IMR-90 (cell line): ENCODE measurements around the gene AGAP2. TPM values are rescaled to one million over a fixed set of nuclear protein-coding genes. Genes with fewer than 3 reads are reported as not detected.

Experiments used
- ATAC-seq: fragments of 200-7000 bp; cut with Tn5 transposase; 2 replicates; pipeline ENCODE4 v1.9.1; 2020; ENCODE audit warnings: low read depth, mild to moderate bottlenecking, moderate library complexity
- BruUV-seq: library from RNA; stranded (reverse); fragments of 400-500 nt; replicated peaks from 2 replicates; lab custom pipeline; 2021; lab: Mats Ljungman, UMichigan
- CTCF ChIA-PET: fragments of 300-600 bp; formaldehyde crosslinking; extraction: SDS; loops from one replicate; lab custom pipeline; 2021; ENCODE audit warnings: antibody characterized with exemption; lab: Yijun Ruan, JAX
- POLR2A ChIA-PET: fragments of 300-600 bp; sonication (Branson Sonifier 250); formaldehyde crosslinking; loops from one replicate; lab custom pipeline; 2022; ENCODE audit warnings: antibody characterized with exemption; ENCODE audit not compliant: unreplicated experiment; lab: Charles Lee
- DNase-seq: peaks from one replicate; pipeline ENCODE4 v3.0.0; 2013
- H2AFZ ChIP-seq: replicated peaks from 2 replicates; pipeline ENCODE3; 2013; ENCODE audit warnings: low read length, mild to moderate bottlenecking; ENCODE audit not compliant: poor library complexity
- H2AK5ac ChIP-seq: 2 replicates; pipeline ENCODE4 v1.6.1; 2013; ENCODE audit warnings: low read depth, low read length, inconsistent platforms
- H2AK9ac ChIP-seq: replicated peaks from 2 replicates; pipeline ENCODE3; 2013; ENCODE audit warnings: mild to moderate bottlenecking, low read depth, low read length, moderate library complexity; ENCODE audit not compliant: poor library complexity
- H2BK120ac ChIP-seq: 2 replicates; pipeline ENCODE4 v1.6.1; 2013; ENCODE audit warnings: low read depth, low read length, inconsistent platforms
- H2BK15ac ChIP-seq: 3 replicates; pipeline ENCODE4 v1.6.1; 2013; ENCODE audit warnings: low read depth, low read length, inconsistent platforms
- H2BK20ac ChIP-seq: 2 replicates; pipeline ENCODE4 v1.6.1; 2013; ENCODE audit warnings: low read depth, mild to moderate bottlenecking, inconsistent platforms, low read length, moderate library complexity
- H2BK5ac ChIP-seq: 2 replicates; pipeline ENCODE4 v1.6.1; 2013; ENCODE audit warnings: mild to moderate bottlenecking, low read depth, low read length, inconsistent platforms; ENCODE audit not compliant: poor library complexity, severe bottlenecking
- H3K14ac ChIP-seq: replicated peaks from 2 replicates; pipeline ENCODE4 v1.6.1; 2013; ENCODE audit warnings: low read depth, low read length, inconsistent platforms
- H3K18ac ChIP-seq: 2 replicates; pipeline ENCODE4 v1.6.1; 2013; ENCODE audit warnings: low read depth, low read length, control low read depth
- H3K23ac ChIP-seq: 2 replicates; pipeline ENCODE4 v1.6.1; 2013; ENCODE audit warnings: low read depth, low read length, inconsistent platforms
- H3K27ac ChIP-seq: 2 replicates; pipeline ENCODE4 v1.5.1; 2013; ENCODE audit warnings: mild to moderate bottlenecking, control low read depth, low read length; ENCODE audit not compliant: insufficient read depth
- H3K27me3 ChIP-seq: 2 replicates; pipeline ENCODE4 v1.6.1; 2013; ENCODE audit warnings: low read length; ENCODE audit not compliant: control insufficient read depth, insufficient read depth
- H3K36me3 ChIP-seq: 2 replicates; pipeline ENCODE4 v1.6.1; 2013; ENCODE audit warnings: low read length, mixed read lengths; ENCODE audit not compliant: control insufficient read depth, insufficient read depth
- H3K4ac ChIP-seq: 2 replicates; pipeline ENCODE4 v1.6.1; 2013; ENCODE audit warnings: low read depth, low read length, inconsistent platforms
- H3K4me1 ChIP-seq: 2 replicates; pipeline ENCODE4 v1.6.1; 2013; ENCODE audit warnings: low read length, mixed read lengths; ENCODE audit not compliant: control insufficient read depth, insufficient read depth
- H3K4me2 ChIP-seq: 2 replicates; pipeline ENCODE4 v1.6.1; 2013; ENCODE audit warnings: low read depth, mild to moderate bottlenecking, control low read depth, low read length, moderate library complexity
- H3K4me3 ChIP-seq: 2 replicates; pipeline ENCODE4 v1.5.1; 2013; ENCODE audit warnings: low read depth, mild to moderate bottlenecking, control low read depth, low read length, moderate library complexity; ENCODE audit not compliant: insufficient read depth
- H3K56ac ChIP-seq: 2 replicates; pipeline ENCODE4 v1.6.1; 2013; ENCODE audit warnings: low read length, inconsistent platforms; ENCODE audit not compliant: insufficient read depth; ENCODE audit errors: extremely low read depth
- H3K79me1 ChIP-seq, 2 experiments: 2 replicates each; pipeline ENCODE4 v1.6.1; 2013; ENCODE audit warnings: low read length in 2 of 2, inconsistent platforms in 1 of 2, low read depth in 1 of 2
- H3K9ac ChIP-seq: 2 replicates; pipeline ENCODE4 v1.6.1; 2013; ENCODE audit warnings: low read depth, low read length, control low read depth
- H3K9me1 ChIP-seq: 2 replicates; pipeline ENCODE4 v1.6.1; 2013; ENCODE audit warnings: low read length, inconsistent platforms; ENCODE audit not compliant: insufficient read depth
- H3K9me3 ChIP-seq: 2 replicates; pipeline ENCODE4 v1.6.1; 2013; ENCODE audit warnings: low read length; ENCODE audit not compliant: control insufficient read depth, insufficient read depth
- H4K20me1 ChIP-seq: 2 replicates; pipeline ENCODE4 v1.6.1; 2013; ENCODE audit warnings: low read length, inconsistent platforms; ENCODE audit not compliant: insufficient read depth
- H4K5ac ChIP-seq: 2 replicates; pipeline ENCODE4 v1.6.1; 2013; ENCODE audit warnings: mild to moderate bottlenecking, low read depth, low read length, control low read depth
- H4K8ac ChIP-seq, 2 experiments: 2 replicates each; pipeline ENCODE4 v1.6.1; 2013; ENCODE audit warnings: low read depth in 2 of 2, low read length in 2 of 2, control low read depth in 1 of 2, inconsistent platforms in 1 of 2
- H4K91ac ChIP-seq: 2 replicates; pipeline ENCODE4 v1.6.1; 2013; ENCODE audit warnings: low read depth, low read length, inconsistent platforms; ENCODE audit not compliant: insufficient read depth
- BHLHE40 ChIP-seq: fragments of 150-350 bp; IDR thresholded peaks from 2 replicates; pipeline ENCODE4 v1.6.1; 2016; ENCODE audit warnings: mild to moderate bottlenecking, low read depth, low read length
- MAZ ChIP-seq: IDR thresholded peaks from 2 replicates; pipeline ENCODE4 v1.6.1; 2012; ENCODE audit warnings: low read depth, mild to moderate bottlenecking, low read length, improper control_type of control experiment, moderate library complexity, borderline replicate concordance
- NFE2L2 ChIP-seq: fragments of 150-350 bp; IDR thresholded peaks from 2 replicates; pipeline ENCODE4 v1.6.1; 2016; ENCODE audit warnings: low read depth, mild to moderate bottlenecking, low read length
- WGBS, 2 experiments: methylation state at CpG; one replicate each; pipeline versions ENCODE4 v1.1.5 to v1.1.7; 2013; ENCODE audit warnings: missing lambda C conversion rate in 2 of 2; ENCODE audit not compliant: insufficient read length in 1 of 2; ENCODE audit errors: extremely low coverage in 2 of 2; 5-methylcytosine and 5-hydroxymethylcytosine counted together
- dilution Hi-C: fragments of 300-500 bp; cut with HindIII; formaldehyde crosslinking; loops from one replicate; pipeline ENCODE4 v1.14.3; 2018; ENCODE audit warnings: low sequenced_read_pairs; ENCODE audit not compliant: unreplicated experiment
- in situ Hi-C: fragments of 300-500 bp; cut with MboI; formaldehyde crosslinking; loops from 3 replicates; pipeline ENCODE4 v1.14.3; 2019; ENCODE audit warnings: low sequenced_read_pairs, inconsistent platforms, mixed read lengths
- intact Hi-C: fragments of 100-400 bp; cut with micrococcal nuclease; formaldehyde crosslinking; loops from 2 replicates; pipeline ENCODE4 v1.10.0; 2022
- polyA plus RNA-seq, 3 experiments: library from polyadenylated mRNA; depleted of rRNA; stranded (reverse); fragments of >200 nt; gene quantifications; 2 replicates each; pipeline ENCODE4 v1.2.3, GENCODE V29; 2012; ENCODE audit warnings: low replicate concordance in 1 of 3
- total RNA-seq: library from RNA; depleted of rRNA; stranded (reverse); fragments of >200 nt; gene quantifications from 2 replicates; pipeline ENCODE4 v1.2.3, GENCODE V29; 2012

Gene AGAP2
- total and polyA plus RNA-seq, 2 of the 4 experiments (the other 2 are of a cell fraction), result 0.03 to 0.18 TPM

DNA sequence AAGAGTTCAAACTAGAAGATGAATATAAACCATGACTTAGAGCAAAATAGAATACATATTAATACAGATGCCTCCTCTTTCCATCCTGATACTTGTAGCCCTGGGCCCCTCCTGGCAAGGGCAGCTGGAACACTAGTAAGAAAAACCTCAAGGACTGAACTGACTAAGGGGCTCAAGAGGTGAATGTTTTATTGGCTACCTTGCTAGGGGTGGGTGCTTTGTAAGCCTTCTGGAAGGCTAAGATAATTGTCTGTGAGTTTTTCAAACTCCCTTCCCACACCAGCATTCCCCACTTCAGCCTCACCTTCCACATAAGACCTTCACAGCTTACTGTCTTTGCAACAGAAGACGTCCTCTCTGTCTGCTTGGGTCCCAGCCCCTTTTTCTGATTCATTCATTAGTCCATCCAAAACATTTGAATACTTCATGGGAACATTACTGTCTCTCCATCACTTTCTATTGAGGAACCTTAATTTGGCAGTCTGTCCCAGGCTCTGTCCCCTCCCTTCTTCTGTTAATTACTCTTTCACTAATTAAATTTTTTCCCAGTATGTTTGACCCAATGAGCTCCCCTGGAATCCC, 15.3 kb upstream of the AGAP2 start:
- Histone ChIP-seq H3K27me3 (peaks cover 10% of the 10 kb centered on the region), H2BK20ac (no peak overlapping the region), H4K5ac (no peak overlapping the region), H3K18ac (no peak overlapping the region), H3K23ac (no peak overlapping the region; the same call in 1 of the 2 replicates), H2AK5ac (no peak overlapping the region), H3K4me3 (no peak overlapping the region), H3K56ac (no peak overlapping the region), H2BK15ac (no peak overlapping the region), H3K36me3 (peaks cover 22% of the 10 kb centered on the region), H3K9ac (no peak overlapping the region), H4K20me1 (peaks cover 7% of the 10 kb centered on the region; the same call in 1 of the 2 replicates), H3K9me3 (no peaks in the 10 kb centered on the region), H3K4ac (no peak overlapping the region), H2BK120ac (no peak overlapping the region), H4K8ac (no peak overlapping the region), H3K79me1 (peaks cover 16 to 36% of the 10 kb centered on the region in 2 experiments; a peak in 3 of 4 replicates), H3K14ac (no peak overlapping the region), H3K4me2 (no peak overlapping the region), H4K91ac (no peak overlapping the region), H2AFZ (no peak overlapping the region), H2BK5ac (no peak overlapping the region), H3K27ac (no peak overlapping the region), H2AK9ac (no peak overlapping the region), H3K4me1 (peaks cover 7% of the 10 kb centered on the region), H3K9me1 (peaks cover 15% of the 10 kb centered on the region)
- TF ChIP-seq BHLHE40 (no peak), NFE2L2 (no peak), MAZ (no peak)
- no TSS peak for BruUV-seq
- DNase-seq (no peak), ATAC-seq (no peak)
- in situ Hi-C loops (no loop called here), intact Hi-C loops (no loop called here), dilution Hi-C loops (no loop called here)
- CTCF ChIA-PET, result no interaction called here
- POLR2A ChIA-PET, result no interaction called here
- 23% methylated on average over 1 of the region's 1 CpG; no CpG with 5 or more reads in 1 of the 2 experiments for WGBS, 2 experiments
